ENCODE measurements around the gene SSTR3.

GRCh38 chr22:37186228-37186996 lies 25.9 kb downstream of the SSTR3 start:
- TF ChIP-seq POLR2AphosphoS5 (IDR thresholded peaks at IDR 0.05; ENCODE audit: low read depth, low read length) (no peak), CTCF (IDR thresholded peaks at IDR 0.05) (no peak), SIN3A (IDR thresholded peaks at IDR 0.05; ENCODE audit: borderline replicate concordance, insufficient read depth, low read depth, low read length) (no peak), REST (IDR thresholded peaks at IDR 0.05; ENCODE audit: insufficient read depth in 1 of 2, low read depth in 2 of 2, low read length in 1 of 2) (no peak)

Measured in Panc1 (cell line).